Neural progenitor cell (in vitro differentiated cells): ENCODE measurements around the gene PSMB8. TPM values are rescaled to one million over a fixed set of nuclear protein-coding genes. Genes with fewer than 3 reads are reported as not detected.

Experiments used
- DNase-seq: peaks from one replicate; pipeline ENCODE4 v3.0.0-alpha.2; 2016; ENCODE audit warnings: low spot score
- H2AFZ ChIP-seq: fragments of 200-600 bp; sonication (generic); replicated peaks from 2 replicates; pipeline ENCODE4 v1.6.1; 2016; ENCODE audit warnings: antibody characterized with exemption
- H3F3A ChIP-seq: fragments of 200-600 bp; sonication (generic); 2 replicates; pipeline ENCODE4 v1.6.1; 2016; ENCODE audit warnings: antibody characterized with exemption, low read depth
- H3K27ac ChIP-seq: fragments of 200-600 bp; sonication (generic); 2 replicates; pipeline ENCODE4 v1.5.1; 2016; ENCODE audit warnings: mild to moderate bottlenecking
- H3K27me3 ChIP-seq: fragments of 200-600 bp; sonication (generic); 2 replicates; pipeline ENCODE4 v1.6.1; 2016; ENCODE audit warnings: mild to moderate bottlenecking, moderate library complexity
- H3K36me3 ChIP-seq: fragments of 200-600 bp; sonication (generic); 2 replicates; pipeline ENCODE4 v1.5.1; 2016
- H3K4me1 ChIP-seq: fragments of 200-600 bp; sonication (generic); 2 replicates; pipeline ENCODE4 v1.6.1; 2016; ENCODE audit warnings: mixed run types
- H3K4me2 ChIP-seq: fragments of 200-600 bp; sonication (generic); 2 replicates; pipeline ENCODE4 v1.6.1; 2016
- H3K4me3 ChIP-seq: fragments of 200-600 bp; sonication (generic); 2 replicates; pipeline ENCODE4 v1.5.1; 2016
- H3K79me2 ChIP-seq: fragments of 200-600 bp; sonication (generic); 2 replicates; pipeline ENCODE4 v1.6.1; 2016; ENCODE audit warnings: low read depth
- H3K9ac ChIP-seq: fragments of 200-600 bp; sonication (generic); 2 replicates; pipeline ENCODE4 v1.6.1; 2016
- H3K9me3 ChIP-seq: fragments of 200-600 bp; sonication (generic); 2 replicates; pipeline ENCODE4 v1.5.1; 2016; ENCODE audit warnings: low read depth
- H4K20me1 ChIP-seq: fragments of 200-600 bp; sonication (generic); 2 replicates; pipeline ENCODE4 v1.6.1; 2016; ENCODE audit warnings: low read depth
- H3K27ac Mint-ChIP-seq: 3 replicates; pipeline ENCODE4 v1.8.0; 2021; ENCODE audit warnings: mixed read lengths
- H3K27me3 Mint-ChIP-seq: 2 replicates; pipeline ENCODE4 v1.8.0; 2022; ENCODE audit warnings: low read depth, mild to moderate bottlenecking, inconsistent platforms, moderate library complexity, mixed read lengths; ENCODE audit not compliant: insufficient read depth
- H3K36me3 Mint-ChIP-seq: 3 replicates; pipeline ENCODE4 v1.8.0; 2021; ENCODE audit warnings: mixed read lengths
- H3K4me1 Mint-ChIP-seq: 3 replicates; pipeline ENCODE4 v1.8.0; 2021; ENCODE audit warnings: mixed read lengths
- H3K4me3 Mint-ChIP-seq: 3 replicates; pipeline ENCODE4 v1.8.0; 2021; ENCODE audit warnings: mild to moderate bottlenecking, moderate library complexity, mixed read lengths
- H3K9me3 Mint-ChIP-seq: 3 replicates; pipeline ENCODE4 v1.8.0; 2020; ENCODE audit warnings: mixed read lengths
- EZH2 ChIP-seq: fragments of 200-600 bp; sonication (generic); IDR thresholded peaks from 2 replicates; pipeline ENCODE4 v1.6.1; 2017; ENCODE audit warnings: antibody characterized with exemption, mild to moderate bottlenecking, moderate library complexity
- EZH2phosphoT487 ChIP-seq: fragments of 200-600 bp; sonication (generic); IDR thresholded peaks from 2 replicates; pipeline ENCODE4 v1.6.1; 2017; ENCODE audit warnings: antibody characterized with exemption
- total RNA-seq: library from RNA; depleted of rRNA; stranded (reverse); fragments of >200 nt; gene quantifications from 2 replicates; pipeline ENCODE4 v1.2.3, GENCODE V29; 2015; ENCODE audit warnings: low replicate concordance
- TF ChIP-seq, protein P1 (sequence below): fragments of 200-600 bp; sonication (generic); IDR thresholded peaks from 2 replicates; pipeline ENCODE4 v1.5.1; 2017; ENCODE audit warnings: antibody characterized with exemption, mild to moderate bottlenecking

Gene PSMB8
- total RNA-seq, 1 donor from 2014 or later: 2.2 TPM

DNA sequence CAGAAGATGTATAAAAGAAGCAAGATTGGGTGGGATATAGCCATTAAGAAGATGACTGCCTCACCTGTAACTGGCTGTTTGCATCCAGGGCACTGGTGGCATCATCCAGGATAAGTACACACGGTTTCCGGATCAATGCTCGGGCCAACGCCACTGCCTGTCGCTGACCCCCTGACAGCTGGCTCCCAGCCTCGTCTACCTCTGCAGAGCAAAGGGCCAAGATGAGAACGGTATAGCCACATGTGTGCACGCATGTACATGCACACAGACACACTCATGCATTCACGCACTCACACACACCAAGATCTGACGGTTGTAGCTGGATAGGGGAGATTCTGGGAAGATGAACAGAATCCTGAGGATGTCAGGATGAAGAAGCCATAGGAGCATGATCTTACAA, 3.2 kb upstream of the PSMB8 start:
- Mint-ChIP-seq H3K4me1 (peaks cover 11% of the 10 kb centered on the region), H3K27me3 (peaks cover 68% of the 10 kb centered on the region), H3K4me3 (no peak overlapping the region), H3K27ac (no peak overlapping the region), H3K36me3 (no peaks in the 10 kb centered on the region), H3K9me3 (peaks cover 3% of the 10 kb centered on the region)
- DNase-seq: no peak
- Histone ChIP-seq H3F3A (no peaks in the 10 kb centered on the region), H3K79me2 (no peaks in the 10 kb centered on the region), H3K4me3 (no peak overlapping the region), H3K9ac (no peak overlapping the region), H3K36me3 (no peaks in the 10 kb centered on the region), H4K20me1 (no peaks in the 10 kb centered on the region), H3K4me2 (no peak overlapping the region), H2AFZ (no peak overlapping the region), H3K27ac (no peak overlapping the region), H3K27me3 (peaks cover 48% of the 10 kb centered on the region), H3K4me1 (peaks cover 4% of the 10 kb centered on the region), H3K9me3 (no peaks in the 10 kb centered on the region)
- TF ChIP-seq, protein P1, sequence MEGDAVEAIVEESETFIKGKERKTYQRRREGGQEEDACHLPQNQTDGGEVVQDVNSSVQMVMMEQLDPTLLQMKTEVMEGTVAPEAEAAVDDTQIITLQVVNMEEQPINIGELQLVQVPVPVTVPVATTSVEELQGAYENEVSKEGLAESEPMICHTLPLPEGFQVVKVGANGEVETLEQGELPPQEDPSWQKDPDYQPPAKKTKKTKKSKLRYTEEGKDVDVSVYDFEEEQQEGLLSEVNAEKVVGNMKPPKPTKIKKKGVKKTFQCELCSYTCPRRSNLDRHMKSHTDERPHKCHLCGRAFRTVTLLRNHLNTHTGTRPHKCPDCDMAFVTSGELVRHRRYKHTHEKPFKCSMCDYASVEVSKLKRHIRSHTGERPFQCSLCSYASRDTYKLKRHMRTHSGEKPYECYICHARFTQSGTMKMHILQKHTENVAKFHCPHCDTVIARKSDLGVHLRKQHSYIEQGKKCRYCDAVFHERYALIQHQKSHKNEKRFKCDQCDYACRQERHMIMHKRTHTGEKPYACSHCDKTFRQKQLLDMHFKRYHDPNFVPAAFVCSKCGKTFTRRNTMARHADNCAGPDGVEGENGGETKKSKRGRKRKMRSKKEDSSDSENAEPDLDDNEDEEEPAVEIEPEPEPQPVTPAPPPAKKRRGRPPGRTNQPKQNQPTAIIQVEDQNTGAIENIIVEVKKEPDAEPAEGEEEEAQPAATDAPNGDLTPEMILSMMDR: no peak
- TF ChIP-seq EZH2: no peak
- no peak for TF ChIP-seq EZH2phosphoT487

DNA sequence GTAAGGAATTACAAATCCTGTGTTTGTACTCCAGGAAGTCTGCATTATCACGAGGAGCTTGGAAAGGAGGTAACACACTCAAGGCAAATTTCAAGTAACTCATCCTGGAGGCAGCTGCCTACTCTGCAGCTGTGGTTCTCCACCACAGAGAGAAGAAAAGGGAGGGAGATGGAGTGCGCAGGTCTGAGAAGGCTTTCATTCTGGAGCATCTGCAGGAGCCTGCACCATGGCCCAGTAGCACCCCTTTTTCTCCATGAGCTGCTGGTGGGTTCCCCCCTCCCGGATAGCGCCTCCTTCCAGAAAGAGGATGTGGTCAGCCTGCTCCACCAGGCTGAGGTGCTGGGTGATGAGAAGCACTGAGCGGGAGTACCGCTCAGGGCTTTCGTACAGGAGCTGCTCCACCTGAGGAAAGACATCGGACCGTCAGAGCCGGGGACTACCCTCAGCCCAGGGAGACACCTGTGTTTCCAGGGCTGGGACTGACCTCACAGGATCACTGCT, 1.6 kb upstream of the PSMB8 start:
- Histone ChIP-seq H3K4me2 (no peak overlapping the region), H3K9ac (no peak overlapping the region), H3K27ac (no peak overlapping the region), H3K4me1 (peaks cover 4% of the 10 kb centered on the region), H3K79me2 (no peaks in the 10 kb centered on the region), H3K27me3 (peaks cover 42% of the 10 kb centered on the region), H2AFZ (no peak overlapping the region), H3K9me3 (no peaks in the 10 kb centered on the region), H3K36me3 (no peaks in the 10 kb centered on the region), H3F3A (no peaks in the 10 kb centered on the region), H4K20me1 (no peaks in the 10 kb centered on the region), H3K4me3 (no peak overlapping the region)
- no peak overlapping the region for H3K4me3 Mint-ChIP-seq
- H3K27me3 Mint-ChIP-seq: peaks cover 65% of the 10 kb centered on the region
- TF ChIP-seq EZH2 (no peak), EZH2phosphoT487 (no peak)
- TF ChIP-seq, protein P1: no peak
- H3K27ac Mint-ChIP-seq: no peak overlapping the region
- DNase-seq: no peak
- H3K9me3 Mint-ChIP-seq: peaks cover under 1% of the 10 kb centered on the region
- H3K36me3 Mint-ChIP-seq: no peaks in the 10 kb centered on the region
- peaks cover 11% of the 10 kb centered on the region for H3K4me1 Mint-ChIP-seq

DNA sequence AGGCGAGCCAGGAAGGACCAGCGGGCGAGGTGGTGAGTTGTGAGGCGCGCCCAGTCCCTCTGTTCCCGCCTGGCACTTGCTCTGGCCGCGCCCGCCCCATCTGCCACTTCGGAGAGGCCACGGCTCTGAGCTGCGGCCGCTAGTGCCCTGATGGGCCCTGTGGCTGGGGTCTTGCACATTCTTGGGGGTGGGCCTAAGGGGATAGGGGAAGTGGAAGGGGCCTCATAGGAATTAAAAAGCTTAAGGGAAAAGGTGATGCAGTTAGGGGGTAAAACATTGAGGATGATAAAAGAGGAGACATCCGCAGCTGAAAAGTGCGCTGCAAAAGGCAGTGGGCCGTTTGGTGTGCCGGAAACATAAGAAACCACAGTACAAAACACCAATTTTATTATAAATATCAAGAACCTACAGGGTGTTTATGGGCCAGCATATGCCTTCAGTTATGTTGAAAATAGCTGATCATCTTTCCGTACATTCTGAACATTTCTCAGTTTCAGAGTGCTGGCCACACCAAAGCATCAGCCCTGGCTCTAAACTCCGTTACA, 1.1 kb upstream of the PSMB8 start:
- peak overlapping the region; percentile 50 for H3K4me3 ChIP-seq

More for the DNA sequence above, 1.1 kb upstream of the PSMB8 start:
- Histone ChIP-seq H4K20me1 (no peaks in the 10 kb centered on the region), H3K4me2 (peak overlapping the region; percentile 91), H3K36me3 (no peaks in the 10 kb centered on the region), H3K4me1 (peaks cover 4% of the 10 kb centered on the region), H3K27ac (no peak overlapping the region), H3F3A (no peaks in the 10 kb centered on the region), H3K27me3 (peaks cover 46% of the 10 kb centered on the region), H3K9ac (no peak overlapping the region), H2AFZ (peak overlapping the region; percentile 84), H3K79me2 (no peaks in the 10 kb centered on the region), H3K9me3 (no peaks in the 10 kb centered on the region)
- no peak for DNase-seq
- H3K27ac Mint-ChIP-seq: no peak overlapping the region
- no peaks in the 10 kb centered on the region for H3K9me3 Mint-ChIP-seq
- H3K4me1 Mint-ChIP-seq: peaks cover 11% of the 10 kb centered on the region
- TF ChIP-seq EZH2phosphoT487 (no peak), EZH2 (no peak)
- TF ChIP-seq, protein P1: no peak
- no peaks in the 10 kb centered on the region for H3K36me3 Mint-ChIP-seq
- H3K4me3 Mint-ChIP-seq: peak overlapping the region; percentile 90
- H3K27me3 Mint-ChIP-seq: peaks cover 64% of the 10 kb centered on the region
